ENCODE data around the gene PYM1. TPM values are rescaled to one million over a fixed set of nuclear protein-coding genes. Genes with fewer than 3 reads are reported as not detected.

The PYM1 gene
- total and polyA plus RNA-seq, 2 of the 13 experiments (the other 11 are each of a cell fraction or from before 2014, with no cell fraction given): 44.0 to 51.8 TPM

- TF ChIP-seq ZNF768 (CRISPR knock-in tag; IDR thresholded peaks at IDR 0.05) (peak; percentile 69; the same call in 1 of the 2 replicates), MAFF (IDR thresholded peaks at IDR 0.05; ENCODE audit: low read depth, low read length) (no peak), IRF9 (CRISPR knock-in tag; IDR thresholded peaks at IDR 0.05; ENCODE audit: borderline replicate concordance) (peak; percentile 61; the same call in 1 of the 2 replicates), ZNF839 (CRISPR knock-in tag; IDR thresholded peaks at IDR 0.05; ENCODE audit: borderline replicate concordance) (no peak), CTCF (CRISPR knock-in tag; IDR thresholded peaks at IDR 0.05) (0 out of 2 replicates have a peak, but pooled peaks have one; percentile 10), MTF1 (CRISPR knock-in tag; IDR thresholded peaks at IDR 0.05) (no peak), ZC3H4 (CRISPR knock-in tag; IDR thresholded peaks at IDR 0.05; ENCODE audit: borderline replicate concordance) (no peak), CREB3 (CRISPR knock-in tag; IDR thresholded peaks at IDR 0.05) (no peak), SAP130 (CRISPR knock-in tag; IDR thresholded peaks at IDR 0.05; ENCODE audit: low read depth) (peak; percentile 97), MBNL3 (CRISPR knock-in tag; conservative IDR thresholded peaks at IDR 0.05) (no peak), ZNF766 (CRISPR knock-in tag; IDR thresholded peaks at IDR 0.05; ENCODE audit: borderline replicate concordance) (no peak), MTERF4 (CRISPR knock-in tag; IDR thresholded peaks at IDR 0.05) (no peak; the same call in 1 of the 2 replicates), ZSCAN12 (CRISPR knock-in tag; IDR thresholded peaks at IDR 0.05) (no peak), SIN3A (IDR thresholded peaks at IDR 0.05; ENCODE audit: borderline replicate concordance, low read depth, low read length) (peak; percentile 77; the same call in 1 of the 2 replicates), ZFP37 (CRISPR knock-in tag; IDR thresholded peaks at IDR 0.05; ENCODE audit: borderline replicate concordance) (0 out of 2 replicates have a peak, but pooled peaks have one; percentile 57), ZNF75D (CRISPR knock-in tag; IDR thresholded peaks at IDR 0.05; ENCODE audit: borderline replicate concordance) (no peak), GABPA (IDR thresholded peaks at IDR 0.05; ENCODE audit: low read depth, low read length) (no peak), GABPA (CRISPR knock-in tag; IDR thresholded peaks at IDR 0.05; ENCODE audit: low read depth) (peak; percentile 68), ZNF260 (CRISPR knock-in tag; IDR thresholded peaks at IDR 0.05; ENCODE audit: borderline replicate concordance, low read depth) (no peak), ZNF546 (CRISPR knock-in tag; conservative IDR thresholded peaks at IDR 0.05) (0 out of 2 replicates have a peak, but pooled peaks have one; percentile 76), NFKBIZ (CRISPR knock-in tag; IDR thresholded peaks at IDR 0.05) (no peak), ERF (CRISPR knock-in tag; IDR thresholded peaks at IDR 0.05) (0 out of 2 replicates have a peak, but pooled peaks have one; percentile 39)
Observed at GRCh38 chr12:55973599-55974307, 46.1 kb upstream of the PYM1 start, which contains the start of gene RAB5B (continued).

Measured in HepG2 (cell line).